Osteoblast (primary cell): ENCODE data around the gene PACSIN1. TPM values are rescaled to one million over a fixed set of nuclear protein-coding genes. Genes with fewer than 3 reads are reported as not detected.

Source experiments
- DNase-seq: peaks from one replicate; pipeline ENCODE4 v3.0.0; 2011; ENCODE audit warnings: low spot score, mixed read lengths; ENCODE audit not compliant: insufficient read length; ENCODE audit errors: missing footprints
- H2AFZ ChIP-seq: 2 replicates; pipeline ENCODE4 v1.6.0; 2011; ENCODE audit warnings: mild to moderate bottlenecking, low read length
- H3K27ac ChIP-seq: 2 replicates; pipeline ENCODE4 v1.5.1; 2011; ENCODE audit warnings: mild to moderate bottlenecking, low read depth, low read length, moderate library complexity
- H3K27me3 ChIP-seq: 2 replicates; pipeline ENCODE4 v1.6.0; 2012; ENCODE audit warnings: mild to moderate bottlenecking, control low read depth, inconsistent platforms, low read length, moderate library complexity; ENCODE audit not compliant: insufficient read depth
- H3K36me3 ChIP-seq: 2 replicates; pipeline ENCODE4 v1.5.1; 2011; ENCODE audit warnings: mild to moderate bottlenecking, low read length, control low read depth, moderate library complexity; ENCODE audit not compliant: insufficient read depth
- H3K4me1 ChIP-seq: 2 replicates; pipeline ENCODE4 v1.5.1; 2011; ENCODE audit warnings: mild to moderate bottlenecking, low read length, control low read depth, moderate library complexity; ENCODE audit not compliant: insufficient read depth
- H3K4me2 ChIP-seq: 2 replicates; pipeline ENCODE4 v1.6.0; 2011; ENCODE audit warnings: mild to moderate bottlenecking, low read length; ENCODE audit not compliant: insufficient read depth
- H3K4me3 ChIP-seq: fragments of 200-600 bp; sonication (generic); 3 replicates; pipeline ENCODE4 v1.5.1; 2012; ENCODE audit warnings: mild to moderate bottlenecking, low read length, inconsistent platforms; ENCODE audit not compliant: insufficient read depth
- H3K79me2 ChIP-seq: 2 replicates; pipeline ENCODE4 v1.6.0; 2012; ENCODE audit warnings: mild to moderate bottlenecking, low read length, control low read depth, inconsistent platforms; ENCODE audit not compliant: insufficient read depth
- H3K9me3 ChIP-seq: 2 replicates; pipeline ENCODE4 v1.5.1; 2011; ENCODE audit warnings: low read depth, low read length, control low read depth
- H4K20me1 ChIP-seq: 2 replicates; pipeline ENCODE4 v1.6.0; 2012; ENCODE audit warnings: mild to moderate bottlenecking, low read length, control low read depth; ENCODE audit not compliant: insufficient read depth
- CTCF ChIP-seq: IDR thresholded peaks from 2 replicates; pipeline ENCODE4 v1.5.1; 2011; ENCODE audit warnings: mild to moderate bottlenecking, low read depth, low read length, moderate library complexity; ENCODE audit errors: extremely low read depth
- total RNA-seq: library from RNA; depleted of rRNA; stranded (reverse); fragments of >200 nt; gene quantifications from 2 replicates; pipeline ENCODE4 v1.2.3, GENCODE V29; 2012

Gene PACSIN1
- total RNA-seq, 1 donor: not detected

GRCh38 chr6:34549026-34549803, 83.3 kb downstream of the PACSIN1 start:
- Histone ChIP-seq H3K4me2 (no peak overlapping the region), H3K4me3 (no peak overlapping the region), H3K27me3 (no peaks in the 10 kb centered on the region), H3K27ac (no peak overlapping the region), H3K9me3 (no peaks in the 10 kb centered on the region), H2AFZ (no peak overlapping the region), H3K4me1 (no peaks in the 10 kb centered on the region), H4K20me1 (no peaks in the 10 kb centered on the region), H3K79me2 (no peaks in the 10 kb centered on the region), H3K36me3 (no peaks in the 10 kb centered on the region)
- no peak for TF ChIP-seq CTCF
- no peak for DNase-seq

GRCh38 chr6:34549804-34550202, 83.9 kb downstream of the PACSIN1 start:
- H3K27me3 ChIP-seq: no peaks in the 10 kb centered on the region
- no peak for DNase-seq
- no peak overlapping the region for H2AFZ ChIP-seq
- no peak overlapping the region for H3K27ac ChIP-seq
- H3K36me3 ChIP-seq: no peaks in the 10 kb centered on the region
- no peaks in the 10 kb centered on the region for H3K79me2 ChIP-seq
- H3K4me2 ChIP-seq: no peak overlapping the region
- H3K4me1 ChIP-seq: no peaks in the 10 kb centered on the region
- no peak overlapping the region for H3K4me3 ChIP-seq
- H4K20me1 ChIP-seq: no peaks in the 10 kb centered on the region
- TF ChIP-seq CTCF: no peak
- H3K9me3 ChIP-seq: no peaks in the 10 kb centered on the region

GRCh38 chr6:34551720-34552119, 85.8 kb downstream of the PACSIN1 start:
- H3K79me2 ChIP-seq: no peaks in the 10 kb centered on the region
- H3K4me3 ChIP-seq: no peak overlapping the region

More at GRCh38 chr6:34551720-34552119, 85.8 kb downstream of the PACSIN1 start:
- no peak overlapping the region for H3K4me2 ChIP-seq
- H3K27me3 ChIP-seq: no peaks in the 10 kb centered on the region
- H3K27ac ChIP-seq: no peak overlapping the region
- H4K20me1 ChIP-seq: no peaks in the 10 kb centered on the region
- TF ChIP-seq CTCF: no peak
- no peaks in the 10 kb centered on the region for H3K9me3 ChIP-seq
- H3K4me1 ChIP-seq: no peaks in the 10 kb centered on the region
- no peak for DNase-seq
- no peaks in the 10 kb centered on the region for H3K36me3 ChIP-seq
- H2AFZ ChIP-seq: no peak overlapping the region
